HepG2 (cell line): Measurements from ENCODE around the gene LDLRAD4. TPM values are rescaled to one million over a fixed set of nuclear protein-coding genes. Genes with fewer than 3 reads are reported as not detected.

Experiments used
- HES4 ChIP-seq: sonication (generic); formaldehyde crosslinking; IDR thresholded peaks from 2 replicates; pipeline ENCODE4 v1.9.0; 2021; ENCODE audit warnings: mild to moderate bottlenecking, missing genetic modification reagents, borderline replicate concordance
- HNF1A ChIP-seq, 2 experiments: sonication (generic) in 1 of 2; formaldehyde crosslinking in 1 of 2; IDR thresholded peaks; 2 replicates each; pipeline versions ENCODE4 v1.4.0 to v1.6.1; 2016 to 2020; ENCODE audit warnings: borderline replicate concordance in 1 of 2, low read depth in 1 of 2, mild to moderate bottlenecking in 1 of 2, missing genetic modification reagents in 1 of 2
- NR2F6 ChIP-seq, 2 experiments: IDR thresholded peaks; 2 replicates each; pipeline ENCODE4 v1.6.1; 2016; ENCODE audit warnings: antibody characterized with exemption in 1 of 2, mild to moderate bottlenecking in 1 of 2
- ZIK1 ChIP-seq: sonication (generic); formaldehyde crosslinking; IDR thresholded peaks from 2 replicates; pipeline ENCODE4 v1.5.0; 2020; ENCODE audit warnings: mild to moderate bottlenecking, low read depth, missing genetic modification reagents, borderline replicate concordance
- ZNF580 ChIP-seq: IDR thresholded peaks from 2 replicates; pipeline ENCODE4 v1.6.1; 2016; ENCODE audit warnings: low read depth, borderline replicate concordance
- ZNF703 ChIP-seq: sonication (generic); formaldehyde crosslinking; IDR thresholded peaks from 2 replicates; pipeline ENCODE4 v1.5.1; 2020; ENCODE audit warnings: missing genetic modification reagents, mild to moderate bottlenecking, moderate library complexity, borderline replicate concordance
- polyA plus RNA-seq, 8 experiments: library from polyadenylated mRNA; depleted of rRNA in 3 of 8; stranded (reverse) in 7 of 8; unstranded in 1 of 8; fragments of >200 nt; fragmentation: Illumina TruSeq in 4 of 8; extraction: Trizol in 4 of 8; gene quantifications; 2 replicates each; pipeline versions ENCODE4 v1.2.1 to v1.2.3, GENCODE V29; 2011 to 2016; ENCODE audit warnings: low read depth in 4 of 8, missing spikeins in 1 of 8, mixed read lengths in 1 of 8; ENCODE audit not compliant: insufficient read depth in 1 of 8
- total RNA-seq, 5 experiments: library from RNA; depleted of rRNA; stranded (reverse); fragments of >200 nt; fragmentation: Illumina TruSeq; extraction: Trizol; gene quantifications; 2 replicates each; pipeline ENCODE4 v1.2.3, GENCODE V29; 2016; ENCODE audit warnings: low read depth in 1 of 5
- TF ChIP-seq, protein P1 (sequence below): sonication (generic); formaldehyde crosslinking; IDR thresholded peaks from 2 replicates; pipeline ENCODE4 v1.4.0; 2020; ENCODE audit warnings: missing genetic modification reagents, borderline replicate concordance
- TF ChIP-seq, protein P2 (sequence below): sonication (generic); formaldehyde crosslinking; IDR thresholded peaks from 2 replicates; pipeline ENCODE4 v1.4.0; 2020; ENCODE audit warnings: mild to moderate bottlenecking, missing genetic modification reagents

The LDLRAD4 gene
- total and polyA plus RNA-seq, 2 of the 13 experiments (the other 11 are each of a cell fraction or from before 2014, with no cell fraction given) = 13.6 to 20.9 TPM

- TF ChIP-seq ZNF580 (CRISPR knock-in tag) = no peak
- TF ChIP-seq, protein P1, sequence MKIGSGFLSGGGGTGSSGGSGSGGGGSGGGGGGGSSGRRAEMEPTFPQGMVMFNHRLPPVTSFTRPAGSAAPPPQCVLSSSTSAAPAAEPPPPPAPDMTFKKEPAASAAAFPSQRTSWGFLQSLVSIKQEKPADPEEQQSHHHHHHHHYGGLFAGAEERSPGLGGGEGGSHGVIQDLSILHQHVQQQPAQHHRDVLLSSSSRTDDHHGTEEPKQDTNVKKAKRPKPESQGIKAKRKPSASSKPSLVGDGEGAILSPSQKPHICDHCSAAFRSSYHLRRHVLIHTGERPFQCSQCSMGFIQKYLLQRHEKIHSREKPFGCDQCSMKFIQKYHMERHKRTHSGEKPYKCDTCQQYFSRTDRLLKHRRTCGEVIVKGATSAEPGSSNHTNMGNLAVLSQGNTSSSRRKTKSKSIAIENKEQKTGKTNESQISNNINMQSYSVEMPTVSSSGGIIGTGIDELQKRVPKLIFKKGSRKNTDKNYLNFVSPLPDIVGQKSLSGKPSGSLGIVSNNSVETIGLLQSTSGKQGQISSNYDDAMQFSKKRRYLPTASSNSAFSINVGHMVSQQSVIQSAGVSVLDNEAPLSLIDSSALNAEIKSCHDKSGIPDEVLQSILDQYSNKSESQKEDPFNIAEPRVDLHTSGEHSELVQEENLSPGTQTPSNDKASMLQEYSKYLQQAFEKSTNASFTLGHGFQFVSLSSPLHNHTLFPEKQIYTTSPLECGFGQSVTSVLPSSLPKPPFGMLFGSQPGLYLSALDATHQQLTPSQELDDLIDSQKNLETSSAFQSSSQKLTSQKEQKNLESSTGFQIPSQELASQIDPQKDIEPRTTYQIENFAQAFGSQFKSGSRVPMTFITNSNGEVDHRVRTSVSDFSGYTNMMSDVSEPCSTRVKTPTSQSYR (CRISPR knock-in tag) = peak; percentile 90
- TF ChIP-seq ZIK1 (CRISPR knock-in tag) = no peak
- no peak for TF ChIP-seq NR2F6 (IDR thresholded peaks at IDR 0.05)
- TF ChIP-seq NR2F6 (CRISPR knock-in tag; IDR thresholded peaks at IDR 0.05) = peak; percentile 34; the same call in 1 of the 2 replicates
- TF ChIP-seq ZNF703 (CRISPR knock-in tag) = no peak
- TF ChIP-seq, protein P2, sequence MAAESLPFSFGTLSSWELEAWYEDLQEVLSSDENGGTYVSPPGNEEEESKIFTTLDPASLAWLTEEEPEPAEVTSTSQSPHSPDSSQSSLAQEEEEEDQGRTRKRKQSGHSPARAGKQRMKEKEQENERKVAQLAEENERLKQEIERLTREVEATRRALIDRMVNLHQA (CRISPR knock-in tag) = no peak
- no peak for TF ChIP-seq HNF1A (IDR thresholded peaks at IDR 0.05; ENCODE audit: low read depth)
- no peak for TF ChIP-seq HNF1A (CRISPR knock-in tag; IDR thresholded peaks at IDR 0.05; ENCODE audit: borderline replicate concordance)
- no peak for TF ChIP-seq HES4 (CRISPR knock-in tag)
Measured at GRCh38 chr18:13444430-13445240, 226.1 kb downstream of the LDLRAD4 start (continued).
